DMS79 (cell line): ENCODE data around the gene METTL16.
"Not testable (repeated sequence)": the region's sequence is repeated elsewhere in the genome, so short reads cannot be mapped to it uniquely, and the experiment has no call there.

Experiments
- DNase-seq: peaks from one replicate; lab custom pipeline; 2025; lab: John Stamatoyannopoulos, UW

The METTL16 gene

GRCh38 chr17:2450016-2450650 is 61.6 kb downstream of the METTL16 start:
- DNase-seq, result no peak

- DNase-seq, result no peak
Observed at GRCh38 chr17:2449486-2449885, 62.2 kb downstream of the METTL16 start.

GRCh38 chr17:2447479-2447878 is 64.2 kb downstream of the METTL16 start:
- DNase-seq, result not testable (repeated sequence)

DNA sequence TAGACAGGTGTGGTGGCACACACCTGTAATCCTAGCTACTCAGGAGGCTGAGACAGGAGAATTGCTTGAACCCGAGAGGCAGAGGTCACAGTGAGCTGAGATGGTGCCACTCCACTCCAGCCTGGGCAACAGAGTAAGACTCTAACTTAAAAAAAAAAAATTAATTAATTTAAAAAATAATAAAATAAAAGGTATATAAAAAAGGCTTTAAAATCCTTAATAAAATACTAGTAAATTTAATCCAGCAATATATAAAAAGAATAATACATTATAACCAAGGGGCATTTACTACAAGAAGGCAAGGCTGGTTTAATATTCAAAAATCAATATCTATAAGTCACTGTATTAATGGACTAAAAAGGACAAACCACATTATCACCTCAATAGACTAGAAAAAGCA is 66.0 kb downstream of the METTL16 start:
- no peak for DNase-seq

- no peak for DNase-seq
Observed at GRCh38 chr17:2444382-2444781, 67.3 kb downstream of the METTL16 start.

GRCh38 chr17:2442166-2442565 is 69.5 kb downstream of the METTL16 start:
- no peak for DNase-seq

GRCh38 chr17:2440930-2441329 is 70.8 kb downstream of the METTL16 start:
- no peak for DNase-seq

DNA sequence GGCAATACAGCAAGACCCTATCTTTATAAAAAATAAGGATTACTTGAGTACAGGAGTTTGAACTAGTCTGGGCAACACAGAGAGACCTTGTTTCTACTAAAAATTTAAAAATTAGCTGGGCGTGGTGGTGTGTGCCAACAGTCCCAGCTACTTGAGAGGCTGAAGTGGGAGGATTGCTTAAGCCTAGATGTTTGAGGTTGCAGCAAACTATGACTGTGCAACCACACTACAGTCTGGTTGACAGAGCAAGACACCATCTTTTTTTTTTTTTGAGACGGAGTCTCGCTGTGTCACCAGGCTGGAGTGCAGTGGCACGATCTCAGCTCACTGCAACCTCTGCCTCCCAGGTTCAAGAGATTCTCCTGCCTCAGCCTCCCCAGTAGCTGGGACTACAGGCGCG is 71.7 kb downstream of the METTL16 start:
- not testable (repeated sequence) for DNase-seq

GRCh38 chr17:2438823-2439222 is 72.9 kb downstream of the METTL16 start:
- no peak for DNase-seq

DNA sequence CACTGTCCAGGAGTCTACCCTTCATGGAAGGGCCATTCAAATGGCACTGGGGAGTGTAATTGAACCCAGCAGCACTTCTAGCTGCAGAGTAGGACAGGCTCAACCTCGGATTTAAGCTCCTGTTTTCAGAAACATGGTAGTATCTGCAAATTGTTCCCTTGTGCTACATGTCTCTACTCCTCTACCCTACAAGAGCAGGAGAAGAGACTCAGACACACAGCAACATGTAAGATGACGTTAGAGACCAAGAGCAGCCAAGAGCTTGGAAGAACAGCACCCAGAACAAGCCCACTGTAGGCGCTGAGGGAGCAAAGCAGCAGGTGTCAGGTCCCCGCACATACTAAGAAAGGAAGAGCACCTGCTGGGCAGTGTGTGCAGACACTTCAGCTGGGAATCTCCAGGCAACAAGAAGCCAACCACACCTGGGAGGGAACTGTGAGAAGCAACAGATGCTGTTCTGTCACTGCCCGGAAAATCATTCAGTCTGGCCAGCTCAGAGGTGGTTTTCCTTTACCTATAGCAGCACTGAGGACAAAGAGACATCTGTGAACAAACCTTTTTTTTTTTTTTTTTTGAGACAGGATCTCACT is 75.3 kb downstream of the METTL16 start:
- peak; percentile 90 for DNase-seq

DNA sequence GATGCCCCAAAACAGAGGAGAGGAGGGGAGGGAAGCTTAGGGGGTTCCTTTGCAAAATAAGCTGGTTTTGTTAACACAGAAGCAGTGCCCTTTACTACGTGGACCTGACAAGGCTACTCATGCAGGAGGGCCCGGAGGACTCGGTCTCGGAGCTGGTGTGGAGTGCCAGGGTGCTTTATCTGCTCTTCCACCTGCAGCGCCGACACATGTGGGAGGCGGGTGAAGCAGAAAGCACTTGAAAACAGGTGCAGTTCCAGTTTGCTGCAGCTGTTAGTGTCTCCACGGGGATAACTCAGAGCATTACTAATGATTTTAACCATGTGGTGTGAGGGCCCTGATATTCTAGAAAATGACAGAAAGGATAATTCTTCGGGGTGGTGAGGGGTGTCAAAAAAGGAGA is 75.8 kb downstream of the METTL16 start:
- peak; percentile 95 for DNase-seq

GRCh38 chr17:2435181-2435741 is 76.4 kb downstream of the METTL16 start:
- peak; percentile 91 for DNase-seq

DNA sequence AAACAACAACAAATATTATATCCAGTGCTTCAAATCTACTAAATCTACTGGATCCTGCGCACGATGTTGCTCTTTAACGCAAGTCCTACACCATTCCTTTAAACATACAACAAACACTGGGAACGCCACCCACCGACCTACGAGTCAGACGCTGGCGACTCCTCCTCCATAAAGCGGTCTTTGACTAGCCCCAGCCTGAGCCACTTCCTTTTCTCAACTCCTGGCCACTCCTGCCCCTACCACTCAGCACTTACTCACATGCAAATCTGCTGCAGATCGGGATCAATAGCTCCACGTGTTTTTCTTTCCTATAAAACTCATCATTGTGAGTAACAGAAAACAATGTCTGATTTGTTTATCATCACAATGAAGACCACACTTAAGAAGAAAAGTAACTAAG is 78.0 kb downstream of the METTL16 start:
- DNase-seq, result no peak

GRCh38 chr17:2427910-2428309 is 83.8 kb downstream of the METTL16 start:
- DNase-seq, result no peak

- no peak for DNase-seq
Observed at GRCh38 chr17:2427215-2427614, 84.5 kb downstream of the METTL16 start.

DNA sequence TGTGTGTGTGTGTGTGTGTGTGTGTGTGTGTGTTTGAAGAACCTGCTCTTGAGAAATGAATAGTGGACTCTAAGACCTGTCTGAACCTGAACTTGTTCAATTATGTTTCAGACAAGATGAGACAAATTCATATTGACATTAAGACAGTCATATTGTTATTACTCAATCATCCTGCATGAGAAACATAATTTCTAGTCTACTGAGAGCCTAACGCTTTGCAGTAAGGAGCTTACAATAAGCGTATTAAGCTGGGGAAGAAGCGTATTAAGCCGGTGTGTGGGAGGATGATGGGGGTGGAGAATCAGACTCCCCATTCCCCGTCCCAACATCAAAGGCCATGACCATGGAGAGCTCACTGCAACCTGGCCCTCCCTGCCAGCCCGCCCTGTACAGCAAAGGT is 88.4 kb downstream of the METTL16 start:
- peak; percentile 44 for DNase-seq

DNA sequence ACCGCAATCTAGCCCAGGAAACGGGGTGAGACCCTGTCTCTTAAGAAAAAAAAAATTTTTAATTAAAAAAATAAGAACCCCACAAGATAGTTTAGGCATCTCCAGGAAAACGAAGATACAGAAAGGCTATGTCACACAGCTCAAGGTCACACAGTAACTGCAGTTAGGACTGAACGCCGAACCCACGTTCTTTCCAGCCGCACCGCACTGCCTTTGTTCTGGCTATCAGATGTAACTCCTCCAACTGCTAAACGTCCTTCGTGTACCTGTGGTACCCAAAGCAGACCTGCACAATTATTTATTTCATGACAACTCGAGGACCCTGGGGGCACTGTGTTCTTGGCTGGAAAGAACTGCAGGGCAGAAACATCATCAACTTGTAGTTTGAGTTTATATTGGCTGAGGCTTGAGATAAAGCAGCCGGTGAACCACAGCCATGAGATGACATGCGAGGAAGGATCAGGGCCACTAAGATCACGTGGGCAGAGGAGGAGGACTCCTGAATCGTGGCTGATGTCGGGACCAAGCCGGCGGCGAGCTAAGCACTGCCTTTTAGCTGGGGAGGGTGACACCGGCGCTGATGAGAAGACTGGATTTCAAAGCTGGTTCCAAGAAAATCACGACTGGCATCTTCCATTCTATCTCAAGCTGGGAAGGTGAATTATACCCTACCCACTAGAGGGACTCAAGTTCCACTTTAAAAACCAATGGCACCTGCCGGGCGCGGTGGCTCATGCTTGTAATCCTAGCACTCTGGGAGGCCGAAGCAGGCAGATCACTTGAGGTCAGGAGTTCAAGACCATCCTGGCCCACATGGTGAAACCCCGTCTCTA is 90.2 kb downstream of the METTL16 start:
- peak; percentile 25 for DNase-seq

GRCh38 chr17:2420176-2420575 is 91.5 kb downstream of the METTL16 start:
- DNase-seq, result no peak

DNA sequence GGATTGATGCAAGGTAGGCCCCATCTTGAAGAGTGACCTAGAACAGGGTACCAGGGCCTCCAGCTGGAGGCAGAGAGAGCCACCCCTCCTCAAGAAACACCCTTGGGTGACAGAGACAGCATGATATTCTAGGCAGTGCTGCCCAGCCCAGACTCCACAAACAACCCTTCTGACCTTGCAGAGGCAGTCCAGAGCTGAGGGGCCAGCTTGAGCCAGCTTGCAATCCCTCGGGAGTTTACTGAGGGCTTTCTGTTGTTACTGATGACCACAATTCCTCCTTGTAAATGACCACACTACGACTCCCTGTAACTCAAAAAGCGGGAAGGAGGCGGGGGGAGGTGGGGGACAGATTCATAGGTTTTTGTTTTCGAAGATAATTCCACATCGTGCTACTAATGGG is 92.2 kb downstream of the METTL16 start:
- DNase-seq, result no peak

DNA sequence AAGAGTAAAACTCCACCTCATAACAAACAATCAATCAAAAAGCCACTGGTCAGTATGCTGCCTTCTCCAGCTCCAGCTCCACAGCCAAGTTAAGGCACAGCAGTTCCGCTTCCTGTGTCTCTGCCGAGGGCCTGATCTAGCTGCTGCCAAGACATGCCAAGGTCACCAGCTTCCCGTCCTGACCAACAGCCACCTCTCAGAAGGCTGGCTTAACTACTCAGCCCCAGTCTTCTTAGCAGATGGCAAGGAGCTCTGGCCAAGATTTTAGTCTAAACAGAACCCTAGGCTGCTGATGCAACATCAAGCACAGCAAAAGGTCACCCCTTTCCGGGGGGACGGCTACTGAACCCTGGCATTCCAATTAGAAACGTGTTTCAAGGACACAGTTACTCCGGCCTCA is 93.1 kb downstream of the METTL16 start:
- no peak for DNase-seq

DNA sequence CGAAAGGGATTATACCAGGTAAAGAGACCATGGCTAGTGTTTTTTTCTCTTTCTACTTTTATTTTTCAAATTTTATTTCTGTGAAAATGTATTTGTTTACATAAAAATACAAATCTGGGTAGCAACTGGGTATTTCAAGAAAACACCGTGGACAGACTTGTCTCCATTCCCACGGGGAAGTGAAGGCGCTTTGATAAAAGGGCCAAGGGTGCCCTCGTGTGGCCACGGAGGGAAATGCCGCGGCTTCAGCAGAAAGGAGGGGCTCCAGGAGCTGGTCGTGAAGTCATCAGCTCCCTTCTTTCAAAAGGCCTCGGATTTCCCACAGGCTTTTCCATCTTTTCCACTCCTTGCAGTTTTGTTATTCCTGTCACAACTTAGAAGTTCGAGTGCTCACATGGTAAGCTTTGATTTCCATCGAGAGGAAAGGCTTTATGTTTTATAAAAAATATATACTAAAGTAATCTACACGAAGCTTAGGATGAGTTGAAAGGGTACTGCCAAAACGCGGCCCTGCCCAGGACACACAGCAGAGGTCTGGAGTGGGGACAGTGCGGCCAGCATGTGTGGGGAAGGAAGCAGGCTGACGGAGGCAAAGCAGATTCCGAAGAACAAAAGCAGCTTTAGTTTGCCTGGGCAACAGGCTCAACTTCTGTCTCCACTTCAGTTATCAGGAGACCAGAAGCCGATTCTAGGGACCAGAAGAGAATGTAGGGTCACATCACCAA is 95.5 kb downstream of the METTL16 start:
- DNase-seq, result peak; percentile 63

- DNase-seq, result no peak
Observed at GRCh38 chr17:2415081-2415480, 96.6 kb downstream of the METTL16 start.
